ENCODE data around the gene IL18.

IL18 gene

DNA sequence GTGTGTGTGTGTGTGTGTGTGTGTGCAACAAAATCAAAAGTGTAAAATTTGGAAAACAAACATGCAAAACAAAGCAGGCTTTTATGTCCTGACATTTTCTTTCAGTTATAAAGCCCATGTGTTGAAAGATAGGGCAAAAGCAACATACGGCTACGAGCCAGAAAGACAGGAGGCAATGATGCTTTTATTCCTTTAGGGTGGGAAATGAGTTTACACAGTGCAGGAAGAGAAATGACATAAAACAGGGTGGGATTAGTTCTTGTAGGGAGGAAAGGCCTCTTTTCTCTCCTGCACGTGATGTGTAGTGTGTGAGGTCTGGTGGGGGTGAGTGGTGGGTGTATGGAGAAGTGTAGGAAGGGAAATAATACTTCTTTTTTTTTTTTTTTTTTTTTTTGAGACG lies 29.4 kb downstream of the IL18 start:
- TF ChIP-seq, protein P1, sequence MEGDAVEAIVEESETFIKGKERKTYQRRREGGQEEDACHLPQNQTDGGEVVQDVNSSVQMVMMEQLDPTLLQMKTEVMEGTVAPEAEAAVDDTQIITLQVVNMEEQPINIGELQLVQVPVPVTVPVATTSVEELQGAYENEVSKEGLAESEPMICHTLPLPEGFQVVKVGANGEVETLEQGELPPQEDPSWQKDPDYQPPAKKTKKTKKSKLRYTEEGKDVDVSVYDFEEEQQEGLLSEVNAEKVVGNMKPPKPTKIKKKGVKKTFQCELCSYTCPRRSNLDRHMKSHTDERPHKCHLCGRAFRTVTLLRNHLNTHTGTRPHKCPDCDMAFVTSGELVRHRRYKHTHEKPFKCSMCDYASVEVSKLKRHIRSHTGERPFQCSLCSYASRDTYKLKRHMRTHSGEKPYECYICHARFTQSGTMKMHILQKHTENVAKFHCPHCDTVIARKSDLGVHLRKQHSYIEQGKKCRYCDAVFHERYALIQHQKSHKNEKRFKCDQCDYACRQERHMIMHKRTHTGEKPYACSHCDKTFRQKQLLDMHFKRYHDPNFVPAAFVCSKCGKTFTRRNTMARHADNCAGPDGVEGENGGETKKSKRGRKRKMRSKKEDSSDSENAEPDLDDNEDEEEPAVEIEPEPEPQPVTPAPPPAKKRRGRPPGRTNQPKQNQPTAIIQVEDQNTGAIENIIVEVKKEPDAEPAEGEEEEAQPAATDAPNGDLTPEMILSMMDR (IDR thresholded peaks at IDR 0.05; ENCODE audit: insufficient read depth, low read depth, low read length, missing control alignments) = no peak
- DNase-seq (ENCODE audit: low read depth) = no peak
- H3K4me3 ChIP-seq (ENCODE audit: low read depth, low read length) = no peak overlapping the region

DNA sequence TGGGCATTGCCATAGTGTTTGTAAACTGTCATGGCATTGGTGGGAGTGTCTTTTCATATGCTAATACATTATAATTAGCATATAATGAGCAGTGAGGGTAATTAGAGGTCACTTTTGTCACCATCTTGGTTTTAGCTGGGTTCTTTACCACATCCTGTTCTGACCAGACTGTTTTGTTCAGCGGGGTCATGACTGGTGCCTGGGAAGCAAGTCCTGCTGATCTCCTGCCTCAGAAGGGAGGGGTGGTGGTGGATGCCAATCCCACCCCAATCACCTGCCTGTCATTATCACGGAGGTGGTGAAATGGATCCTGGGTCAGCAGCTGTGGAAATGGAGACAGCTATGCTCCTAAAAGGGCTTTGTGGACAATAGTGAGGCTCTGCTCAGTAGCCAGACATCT lies 31.2 kb downstream of the IL18 start:
- TF ChIP-seq, protein P1 (IDR thresholded peaks at IDR 0.05; ENCODE audit: insufficient read depth, low read depth, low read length, missing control alignments) = no peak
- DNase-seq (ENCODE audit: low read depth) = peak; percentile 24
- no peak overlapping the region for H3K4me3 ChIP-seq (ENCODE audit: low read depth, low read length)

DNA sequence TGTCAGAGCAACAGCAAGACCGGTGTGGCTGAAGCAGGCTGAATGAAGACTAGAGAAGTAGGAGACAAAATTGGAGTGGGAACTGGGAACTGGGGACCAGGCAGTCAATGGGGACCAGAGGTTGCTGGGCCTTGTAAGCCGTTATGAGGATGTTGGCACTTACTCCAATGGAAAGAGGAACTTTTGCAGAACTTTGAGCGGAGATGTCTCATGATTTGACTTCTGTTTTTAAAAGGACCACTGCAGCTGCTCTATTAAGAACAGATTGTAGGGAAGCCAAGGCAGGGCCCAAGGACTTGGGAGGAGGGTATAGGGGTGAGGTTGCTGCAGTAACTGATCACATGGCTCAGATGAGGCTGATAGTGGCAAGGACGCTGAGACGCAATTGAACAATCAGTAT lies 34.2 kb downstream of the IL18 start:
- H3K4me3 ChIP-seq (ENCODE audit: low read depth, low read length) = no peak overlapping the region
- TF ChIP-seq, protein P1 (IDR thresholded peaks at IDR 0.05; ENCODE audit: insufficient read depth, low read depth, low read length, missing control alignments) = no peak
- DNase-seq (ENCODE audit: low read depth) = no peak

DNA sequence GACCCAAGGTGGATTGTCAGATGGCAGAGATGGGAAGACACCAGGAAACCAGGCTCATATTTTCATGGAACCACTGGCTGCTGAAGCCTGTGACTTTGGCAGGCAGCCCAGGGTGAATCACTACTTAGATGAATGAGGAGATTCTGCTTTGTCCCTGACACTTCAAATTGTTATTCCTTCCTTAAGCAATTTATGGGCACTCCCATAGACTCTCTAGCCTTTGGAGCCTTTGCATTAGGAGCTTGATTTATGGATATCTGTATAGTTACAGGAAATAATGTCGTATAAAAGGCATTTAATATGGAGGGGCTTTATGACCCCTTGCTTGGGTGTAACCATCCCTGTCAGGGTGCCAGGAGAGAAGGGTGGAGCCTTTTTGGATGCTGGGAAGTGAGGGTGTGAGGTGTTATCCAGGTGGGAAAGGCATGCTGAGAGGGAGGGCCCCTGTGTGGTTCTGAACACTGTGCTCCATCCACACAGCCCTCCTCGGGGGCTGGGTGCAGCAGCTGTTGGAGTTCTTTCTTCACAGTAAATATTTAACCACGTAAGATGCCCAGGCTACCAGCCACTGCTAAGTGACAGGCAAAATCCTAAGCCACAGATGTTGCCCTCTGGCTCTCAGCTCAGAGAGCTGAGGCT lies 35.3 kb downstream of the IL18 start:
- H3K4me3 ChIP-seq (ENCODE audit: low read depth, low read length) = no peak overlapping the region
- no peak for DNase-seq (ENCODE audit: low read depth)
- TF ChIP-seq, protein P1 (IDR thresholded peaks at IDR 0.05; ENCODE audit: insufficient read depth, low read depth, low read length, missing control alignments) = no peak

DNA sequence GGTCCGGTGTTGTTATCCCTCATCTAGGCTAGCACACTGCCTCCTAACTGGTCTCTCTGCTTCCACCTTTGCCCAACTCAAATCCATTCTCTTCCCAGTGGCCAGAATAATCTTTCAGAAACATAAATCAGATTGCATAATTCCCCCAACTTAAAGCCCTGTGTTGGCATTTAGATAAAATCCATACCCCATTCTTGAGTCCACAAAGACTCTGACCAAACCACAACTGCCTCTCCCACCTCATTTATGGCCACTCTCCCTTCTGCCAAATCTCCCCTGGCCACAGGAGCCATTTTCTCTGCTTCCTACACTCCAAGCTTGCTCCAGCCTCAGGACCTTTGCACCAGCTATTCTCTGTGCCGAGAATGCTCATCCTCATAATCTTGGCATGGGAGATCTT lies 36.8 kb downstream of the IL18 start:
- no peak for DNase-seq (ENCODE audit: low read depth)
- no peak overlapping the region for H3K4me3 ChIP-seq (ENCODE audit: low read depth, low read length)
- TF ChIP-seq, protein P1 (IDR thresholded peaks at IDR 0.05; ENCODE audit: insufficient read depth, low read depth, low read length, missing control alignments) = no peak

DNA sequence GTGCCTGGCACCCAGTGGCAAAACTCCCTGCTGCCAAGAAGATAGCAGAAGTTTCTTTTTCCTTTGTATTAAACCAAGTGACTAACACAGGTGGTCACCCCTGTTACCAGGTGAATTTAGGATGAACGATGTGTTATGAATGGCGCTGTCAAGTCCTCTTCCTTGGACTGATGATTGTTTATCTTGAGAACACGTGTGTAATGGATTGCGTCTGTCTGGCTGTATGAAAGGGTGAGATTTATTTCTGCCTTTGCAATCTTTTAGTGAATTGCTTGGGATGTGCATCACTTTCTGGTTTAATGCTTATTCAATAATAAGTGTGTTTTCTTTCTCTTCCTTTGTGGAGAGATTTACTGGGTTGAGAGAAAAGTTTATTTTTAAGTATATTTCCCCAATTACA lies 40.8 kb downstream of the IL18 start:
- no peak for DNase-seq (ENCODE audit: low read depth)
- TF ChIP-seq, protein P1 (IDR thresholded peaks at IDR 0.05; ENCODE audit: insufficient read depth, low read depth, low read length, missing control alignments) = no peak
- H3K4me3 ChIP-seq (ENCODE audit: low read depth, low read length) = no peak overlapping the region

DNA sequence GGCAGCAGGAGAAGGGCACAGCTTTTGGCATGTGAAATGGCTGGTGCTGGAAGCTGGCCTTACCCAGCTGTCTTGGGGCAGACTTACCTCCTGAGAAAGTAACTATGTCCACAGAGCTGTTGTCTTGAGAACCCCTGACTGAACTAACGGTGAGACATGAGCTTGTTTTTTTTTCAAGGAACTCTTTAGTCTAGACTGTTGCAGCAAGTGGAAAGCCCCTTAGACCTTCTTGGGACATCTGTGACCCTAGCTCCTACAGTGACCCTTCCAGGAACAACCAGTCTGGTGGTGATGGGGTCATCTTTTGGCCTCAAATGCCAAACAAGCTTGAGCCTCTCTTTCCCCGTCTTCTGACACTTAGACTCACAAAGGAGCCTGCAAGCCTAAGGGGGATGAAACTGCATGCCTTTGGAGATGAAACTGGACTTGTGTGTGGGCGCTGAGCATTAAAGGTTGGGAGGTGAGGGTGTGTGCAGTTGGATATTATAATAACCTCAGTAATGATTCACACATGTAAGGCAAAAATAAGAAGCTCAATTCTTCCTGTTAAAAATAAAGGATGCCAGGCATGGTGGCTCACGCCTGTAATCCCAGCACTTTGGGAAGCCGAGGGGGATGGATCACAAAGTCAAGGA lies 41.8 kb downstream of the IL18 start:
- TF ChIP-seq, protein P1 (IDR thresholded peaks at IDR 0.05; ENCODE audit: insufficient read depth, low read depth, low read length, missing control alignments) = no peak
- H3K4me3 ChIP-seq (ENCODE audit: low read depth, low read length) = no peak overlapping the region
- DNase-seq (ENCODE audit: low read depth) = no peak

Measured in GM12865 (cell line).